NB4 (cell line): ENCODE data around the gene AIG1.

Source experiments
- CTCF ChIP-seq: IDR thresholded peaks from one replicate; pipeline ENCODE4 v1.5.1; 2012; ENCODE audit warnings: low read depth, low read length
- POLR2A ChIP-seq: IDR thresholded peaks from 2 replicates; pipeline ENCODE4 v1.6.1; 2011; ENCODE audit warnings: mild to moderate bottlenecking; ENCODE audit not compliant: insufficient read length; ENCODE audit errors: extremely low read depth

GRCh38 chr6:143206550-143206949, 145.9 kb downstream of the AIG1 start:
- TF ChIP-seq CTCF (no peak), POLR2A (no peak)
